ENCODE data around the gene SH2D5.
A peak's percentile ranks its signal among the peaks of the same experiment; 100 is the strongest.
"Not testable (repeated sequence)": the region's sequence is repeated elsewhere in the genome, so short reads cannot be mapped to it uniquely, and the experiment has no call there.

The SH2D5 gene

DNA sequence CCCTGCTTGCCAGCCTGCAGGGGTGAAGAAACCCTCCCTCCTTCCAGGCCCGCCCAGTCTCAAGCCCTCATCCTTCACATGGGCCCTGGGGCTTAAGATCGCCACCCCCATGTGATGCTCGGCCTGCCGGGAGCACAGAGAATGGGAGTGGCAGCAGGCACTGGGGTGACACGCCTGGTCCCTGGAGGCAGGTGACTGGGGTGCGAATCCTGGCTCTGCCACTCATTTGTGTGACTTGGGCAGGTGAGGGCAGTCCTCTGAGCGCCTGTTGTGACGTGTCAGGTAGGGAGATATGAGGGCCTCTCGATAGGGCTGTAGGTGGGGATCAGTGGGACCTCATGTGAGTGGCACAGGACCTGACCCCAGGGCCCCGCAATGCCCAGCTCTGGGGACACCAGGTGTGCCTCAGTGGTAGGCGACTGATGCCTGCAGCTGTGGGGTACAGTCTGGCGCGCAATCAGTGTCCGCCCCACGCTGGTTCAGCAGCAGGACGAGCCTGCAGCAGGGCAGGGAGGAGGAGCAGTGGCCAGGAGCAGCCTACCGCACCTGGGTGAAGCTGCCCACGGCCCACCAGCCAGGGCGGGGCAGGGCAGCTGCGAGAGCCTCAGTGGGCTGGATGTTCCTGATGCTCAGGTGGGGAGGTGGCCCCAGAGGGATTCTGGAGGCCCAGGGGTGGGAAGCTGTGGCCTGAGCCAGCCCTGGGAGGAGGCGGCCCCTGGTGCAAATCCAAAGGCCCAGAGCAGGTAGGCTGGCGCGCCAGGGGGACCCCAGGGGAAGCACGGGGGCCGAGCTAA lies 6.2 kb downstream of the SH2D5 start:
- Histone ChIP-seq H3K4me3 (ENCODE audit: low read length) (no peak overlapping the region), H3K27ac (ENCODE audit: low read depth, low read length) (no peak overlapping the region), H3K36me3 (ENCODE audit: control insufficient read depth, insufficient read depth, low read length) (no peaks in the 10 kb centered on the region), H3K27me3 (ENCODE audit: control insufficient read depth, insufficient read depth, low read length) (peaks cover 15% of the 10 kb centered on the region), H3K4me1 (ENCODE audit: control insufficient read depth, insufficient read depth, low read length) (no peaks in the 10 kb centered on the region), H3K9ac (ENCODE audit: low read length) (no peak overlapping the region)

DNA sequence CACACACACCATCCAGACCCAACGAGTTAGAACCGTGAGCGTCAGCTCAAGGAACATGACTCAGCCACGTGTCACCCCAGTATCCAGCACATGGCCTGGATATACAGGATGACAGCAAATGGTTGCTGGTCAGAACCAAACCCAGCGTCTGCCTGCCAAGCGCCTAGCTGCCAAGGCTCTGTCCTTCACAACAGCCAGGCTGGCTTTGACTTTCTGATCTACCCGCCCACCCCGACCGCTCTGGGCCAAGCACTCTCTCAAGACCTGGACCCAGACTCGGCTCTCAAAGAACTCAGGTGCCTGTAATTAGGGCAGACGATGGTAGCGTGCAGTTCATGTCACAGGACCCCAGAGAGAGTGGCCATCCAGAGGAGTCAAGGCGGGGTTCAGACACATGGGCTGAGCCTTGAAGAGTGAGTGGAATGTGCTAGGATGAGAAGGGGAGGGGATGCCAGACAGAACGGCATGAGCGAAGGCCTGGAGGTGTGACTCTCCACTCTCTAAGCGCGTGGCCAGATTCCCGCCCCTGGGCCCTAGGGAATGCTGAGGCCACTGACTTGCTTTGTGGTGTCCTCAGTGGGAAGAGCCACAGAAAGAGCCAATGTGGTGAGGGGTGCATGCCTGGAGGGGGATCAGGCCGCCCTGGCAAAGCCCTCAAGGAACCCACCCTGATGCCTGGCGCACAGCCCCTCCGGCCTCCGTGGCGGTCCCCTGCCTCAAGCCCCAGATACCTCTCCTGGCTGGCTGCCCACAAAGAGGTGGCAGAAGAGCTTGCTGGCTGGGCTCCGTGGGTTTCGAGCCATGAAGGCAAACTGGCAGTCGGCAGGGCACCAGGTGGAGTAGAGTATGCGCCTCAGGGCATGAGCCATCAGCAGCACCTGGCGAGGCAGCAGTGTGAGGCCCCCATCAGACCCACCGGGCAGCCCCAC lies 7.0 kb downstream of the SH2D5 start:
- H3K4me3 ChIP-seq (ENCODE audit: low read length): no peak overlapping the region
- H3K4me1 ChIP-seq (ENCODE audit: control insufficient read depth, insufficient read depth, low read length): no peaks in the 10 kb centered on the region
- H3K27me3 ChIP-seq (ENCODE audit: control insufficient read depth, insufficient read depth, low read length): peaks cover 7% of the 10 kb centered on the region
- H3K36me3 ChIP-seq (ENCODE audit: control insufficient read depth, insufficient read depth, low read length): no peaks in the 10 kb centered on the region
- no peak overlapping the region for H3K27ac ChIP-seq (ENCODE audit: low read depth, low read length)
- H3K9ac ChIP-seq (ENCODE audit: low read length): no peak overlapping the region

DNA sequence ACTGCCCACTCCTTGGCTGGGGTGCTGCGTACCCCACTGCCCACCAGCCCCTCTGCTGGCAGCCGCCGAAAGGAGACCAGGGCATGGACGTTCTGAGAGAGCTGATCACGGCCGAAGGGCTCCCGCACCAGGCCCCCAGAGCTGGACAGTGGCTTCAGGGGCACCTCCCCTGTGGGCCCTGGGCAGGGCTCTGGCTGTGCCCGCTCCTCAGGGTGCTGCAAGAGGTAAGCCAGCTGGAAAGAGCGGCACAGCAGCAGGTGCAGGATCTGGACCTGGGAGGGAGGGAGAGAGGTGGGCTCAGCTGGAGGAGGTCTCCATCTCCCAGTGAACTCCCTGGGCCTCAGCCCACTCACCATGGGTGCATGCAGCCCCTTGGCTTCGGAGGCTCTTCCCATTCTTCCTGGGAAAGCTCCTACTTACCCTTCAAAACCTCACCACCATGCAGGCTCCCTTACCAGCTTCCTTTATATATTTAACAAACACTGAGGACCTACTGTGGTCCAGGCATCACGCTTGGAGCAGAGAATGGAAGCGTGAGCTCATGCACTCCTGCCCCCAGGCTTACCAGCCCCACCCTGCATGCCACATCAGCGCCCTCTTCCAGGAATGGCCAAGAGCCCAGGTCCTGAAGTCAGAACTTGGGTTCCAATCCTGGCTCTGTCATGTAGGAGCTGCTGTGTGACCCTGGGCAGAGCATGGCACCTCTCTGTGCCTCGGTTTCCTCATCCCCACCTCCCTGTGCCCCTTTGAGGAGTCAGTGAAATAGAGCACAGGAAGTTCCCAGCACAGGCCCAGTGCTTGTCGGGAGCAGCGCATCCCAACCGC lies 7.9 kb downstream of the SH2D5 start:
- Histone ChIP-seq H3K4me3 (ENCODE audit: low read length) (no peak overlapping the region), H3K27ac (ENCODE audit: low read depth, low read length) (no peak overlapping the region), H3K9ac (ENCODE audit: low read length) (no peak overlapping the region), H3K27me3 (ENCODE audit: control insufficient read depth, insufficient read depth, low read length) (peaks cover 5% of the 10 kb centered on the region), H3K36me3 (ENCODE audit: control insufficient read depth, insufficient read depth, low read length) (no peaks in the 10 kb centered on the region), H3K4me1 (ENCODE audit: control insufficient read depth, insufficient read depth, low read length) (no peaks in the 10 kb centered on the region)

DNA sequence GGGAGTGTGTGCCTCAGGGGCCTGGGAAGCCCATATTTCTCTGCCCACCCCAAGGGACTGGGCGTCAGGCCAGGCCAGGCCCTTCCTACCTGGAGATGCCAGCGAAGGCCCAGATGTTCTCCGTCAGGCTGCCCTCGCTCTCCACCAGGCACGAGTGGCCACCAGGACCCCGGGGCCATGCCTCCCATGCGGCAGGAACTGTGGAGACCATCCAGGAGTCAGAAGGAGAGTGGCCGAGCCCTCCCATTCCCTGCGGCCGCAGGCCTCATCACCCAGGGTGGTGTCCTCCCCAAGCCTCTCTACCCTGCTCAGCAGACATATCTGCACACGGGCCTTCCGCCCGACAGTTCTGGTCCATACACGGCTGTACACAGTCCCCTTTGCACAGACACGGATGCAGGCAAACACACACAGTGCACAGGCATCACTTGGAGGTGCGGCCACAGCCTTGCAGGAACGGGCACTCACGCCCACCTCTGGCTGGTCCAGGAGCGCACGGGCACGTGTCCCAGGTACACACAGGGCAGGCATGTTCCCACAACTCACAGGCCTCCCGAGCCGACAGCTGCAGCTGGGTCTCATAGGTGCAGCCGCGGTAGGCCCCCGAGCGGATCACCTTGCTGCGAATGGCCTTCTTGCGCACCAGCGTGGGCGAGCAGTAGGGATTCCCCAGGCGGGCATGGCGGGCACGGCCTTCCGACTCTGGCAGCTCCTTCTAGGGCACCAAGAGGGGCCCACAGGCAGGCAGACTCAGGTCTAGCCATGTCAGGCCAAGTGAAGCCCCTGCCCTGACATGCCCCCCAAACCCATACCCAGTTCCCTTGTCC lies 8.8 kb downstream of the SH2D5 start:
- Histone ChIP-seq H3K36me3 (ENCODE audit: control insufficient read depth, insufficient read depth, low read length) (no peaks in the 10 kb centered on the region), H3K27ac (ENCODE audit: low read depth, low read length) (no peak overlapping the region), H3K27me3 (ENCODE audit: control insufficient read depth, insufficient read depth, low read length) (peaks cover 5% of the 10 kb centered on the region), H3K4me1 (ENCODE audit: control insufficient read depth, insufficient read depth, low read length) (no peaks in the 10 kb centered on the region), H3K9ac (ENCODE audit: low read length) (no peak overlapping the region), H3K4me3 (ENCODE audit: low read length) (no peak overlapping the region)

DNA sequence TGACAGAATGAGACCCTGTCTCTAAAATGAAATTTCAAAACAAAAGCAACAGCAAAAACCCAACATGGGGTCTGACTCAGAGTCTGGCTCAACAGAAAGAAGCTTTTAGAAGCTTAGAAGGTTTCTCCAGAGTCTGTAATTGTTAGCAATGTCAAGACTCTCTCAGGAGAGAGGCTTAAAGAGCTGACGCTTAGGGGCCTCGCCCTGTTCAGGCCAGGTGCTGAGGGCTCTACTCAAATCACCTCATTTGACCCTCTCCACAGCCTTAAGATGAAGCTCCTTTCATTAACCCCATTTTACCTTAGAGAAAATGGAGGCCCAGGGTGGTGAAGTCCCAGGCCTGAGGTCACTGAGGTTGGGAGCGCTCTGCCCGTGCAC lies 9.4 kb downstream of the SH2D5 start:
- no peak overlapping the region for H3K27ac ChIP-seq (ENCODE audit: low read depth, low read length)
- H3K36me3 ChIP-seq (ENCODE audit: control insufficient read depth, insufficient read depth, low read length): no peaks in the 10 kb centered on the region
- peaks cover 3% of the 10 kb centered on the region for H3K27me3 ChIP-seq (ENCODE audit: control insufficient read depth, insufficient read depth, low read length)
- H3K9ac ChIP-seq (ENCODE audit: low read length): no peak overlapping the region
- no peak overlapping the region for H3K4me3 ChIP-seq (ENCODE audit: low read length)
- no peaks in the 10 kb centered on the region for H3K4me1 ChIP-seq (ENCODE audit: control insufficient read depth, insufficient read depth, low read length)

DNA sequence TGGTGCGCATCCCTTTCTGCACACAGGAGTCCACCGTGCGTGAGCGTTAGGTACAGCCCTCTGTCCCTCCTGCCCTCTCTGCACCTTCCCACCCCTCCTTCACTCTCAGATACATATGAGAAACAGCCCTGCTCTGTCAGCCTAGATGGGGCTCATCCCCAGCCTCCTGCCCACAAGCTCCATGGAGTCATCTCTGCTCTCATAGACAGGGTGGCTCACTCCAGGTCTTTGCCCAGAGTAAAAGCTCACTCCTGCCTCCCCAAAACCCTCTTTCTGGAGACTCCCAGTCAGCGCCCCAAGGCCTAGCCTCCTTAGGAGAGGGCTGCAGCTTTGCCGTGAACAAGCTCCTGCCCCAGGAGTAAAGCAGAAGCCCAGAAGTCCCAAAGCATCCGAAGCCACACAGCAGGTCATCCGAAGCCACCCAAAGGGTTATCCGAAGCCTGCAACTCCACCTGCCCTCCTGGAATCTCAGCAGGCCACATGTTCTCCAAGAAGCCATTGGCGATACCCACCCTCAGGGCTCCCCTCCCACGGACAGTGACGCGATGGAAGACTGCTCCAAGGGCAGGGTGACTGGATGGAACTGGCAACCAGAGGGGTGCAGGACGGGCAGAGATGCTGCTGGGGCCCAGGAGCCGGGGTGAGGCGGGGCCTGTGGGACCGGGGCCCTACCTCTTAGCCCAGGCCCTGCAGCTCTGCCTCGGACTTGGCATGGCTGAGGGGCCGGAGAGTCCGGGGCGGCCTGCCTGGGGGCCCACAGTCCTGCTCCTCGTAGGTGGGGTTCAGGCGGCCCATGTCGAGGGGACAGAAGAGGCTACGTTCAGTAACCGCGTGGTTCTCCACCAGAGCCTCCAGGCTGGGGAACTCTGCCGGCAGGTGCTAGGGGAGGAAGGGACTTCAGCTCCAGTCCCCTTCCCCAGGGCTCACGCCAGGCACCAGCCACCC lies 11.1 kb downstream of the SH2D5 start:
- H3K36me3 ChIP-seq (ENCODE audit: control insufficient read depth, insufficient read depth, low read length): no peaks in the 10 kb centered on the region
- no peak overlapping the region for H3K9ac ChIP-seq (ENCODE audit: low read length)
- H3K4me1 ChIP-seq (ENCODE audit: control insufficient read depth, insufficient read depth, low read length): no peaks in the 10 kb centered on the region
- H3K4me3 ChIP-seq (ENCODE audit: low read length): no peak overlapping the region
- H3K27ac ChIP-seq (ENCODE audit: low read depth, low read length): no peak overlapping the region
- peaks cover 4% of the 10 kb centered on the region for H3K27me3 ChIP-seq (ENCODE audit: control insufficient read depth, insufficient read depth, low read length)

DNA sequence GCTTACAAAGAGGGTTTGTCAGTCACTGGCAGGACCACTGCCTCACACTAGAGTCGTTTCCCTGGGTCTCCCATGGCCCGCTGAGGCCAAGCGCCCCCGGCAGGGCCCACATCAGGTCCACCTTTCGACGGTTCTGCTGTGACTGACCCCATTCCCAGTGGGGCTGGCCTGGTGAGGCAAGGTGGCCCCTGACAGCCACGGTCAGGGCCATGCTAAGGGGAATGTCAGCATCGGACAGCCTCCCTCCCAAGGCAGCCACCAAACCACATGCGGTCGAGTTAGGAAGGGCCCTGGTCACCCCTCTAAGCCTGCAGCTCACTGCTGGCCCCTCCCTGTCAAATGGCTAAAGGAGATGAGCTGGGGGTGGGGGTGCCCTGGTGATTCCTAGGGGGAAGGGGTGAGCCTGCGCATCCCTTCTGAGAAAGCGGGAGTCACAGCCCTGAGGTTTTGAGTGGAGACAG lies 11.8 kb downstream of the SH2D5 start:
- Histone ChIP-seq H3K9ac (ENCODE audit: low read length) (no peak overlapping the region), H3K27me3 (ENCODE audit: control insufficient read depth, insufficient read depth, low read length) (peaks cover 7% of the 10 kb centered on the region), H3K27ac (ENCODE audit: low read depth, low read length) (no peak overlapping the region), H3K4me1 (ENCODE audit: control insufficient read depth, insufficient read depth, low read length) (no peaks in the 10 kb centered on the region), H3K36me3 (ENCODE audit: control insufficient read depth, insufficient read depth, low read length) (no peaks in the 10 kb centered on the region), H3K4me3 (ENCODE audit: low read length) (no peak overlapping the region)

DNA sequence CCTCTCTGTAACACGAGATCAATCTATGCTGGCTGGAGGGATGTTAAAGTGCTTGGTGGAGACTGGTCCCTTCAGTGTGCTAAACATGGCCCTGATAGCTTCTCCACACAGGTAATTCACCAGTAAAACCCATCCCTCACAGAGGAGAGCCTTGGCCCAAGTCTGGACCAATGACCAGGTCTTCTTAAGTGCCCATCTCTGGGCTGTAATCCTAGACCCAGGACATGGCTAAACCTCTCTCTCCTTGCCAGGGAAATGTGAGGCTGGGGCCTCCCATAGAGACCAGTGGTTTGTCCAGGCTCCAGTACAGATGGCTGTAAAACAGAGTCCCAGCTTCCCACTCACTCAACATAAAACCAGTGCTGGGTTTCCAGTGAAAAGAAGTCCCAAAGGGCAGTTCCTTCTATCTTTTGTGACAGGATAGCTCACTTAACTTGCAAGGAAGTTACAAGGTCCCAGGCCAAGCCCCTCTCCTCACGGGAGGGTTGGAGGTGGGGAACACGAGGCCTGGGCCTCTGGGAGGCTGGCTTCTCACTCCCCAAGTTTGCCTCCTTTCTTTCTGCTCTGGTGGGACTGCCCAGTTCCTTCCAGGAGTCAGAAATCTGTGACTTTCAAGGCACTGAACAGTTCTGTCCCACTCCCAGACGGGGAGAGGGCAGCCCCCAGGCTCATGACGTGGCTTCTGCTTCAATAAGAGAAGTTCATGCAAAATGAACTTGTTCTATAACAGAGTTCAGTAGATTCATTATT lies 12.5 kb downstream of the SH2D5 start:
- no peak overlapping the region for H3K27ac ChIP-seq (ENCODE audit: low read depth, low read length)
- H3K9ac ChIP-seq (ENCODE audit: low read length): no peak overlapping the region
- no peaks in the 10 kb centered on the region for H3K36me3 ChIP-seq (ENCODE audit: control insufficient read depth, insufficient read depth, low read length)
- H3K4me1 ChIP-seq (ENCODE audit: control insufficient read depth, insufficient read depth, low read length): no peaks in the 10 kb centered on the region
- H3K4me3 ChIP-seq (ENCODE audit: low read length): no peak overlapping the region
- peaks cover 7% of the 10 kb centered on the region for H3K27me3 ChIP-seq (ENCODE audit: control insufficient read depth, insufficient read depth, low read length)

DNA sequence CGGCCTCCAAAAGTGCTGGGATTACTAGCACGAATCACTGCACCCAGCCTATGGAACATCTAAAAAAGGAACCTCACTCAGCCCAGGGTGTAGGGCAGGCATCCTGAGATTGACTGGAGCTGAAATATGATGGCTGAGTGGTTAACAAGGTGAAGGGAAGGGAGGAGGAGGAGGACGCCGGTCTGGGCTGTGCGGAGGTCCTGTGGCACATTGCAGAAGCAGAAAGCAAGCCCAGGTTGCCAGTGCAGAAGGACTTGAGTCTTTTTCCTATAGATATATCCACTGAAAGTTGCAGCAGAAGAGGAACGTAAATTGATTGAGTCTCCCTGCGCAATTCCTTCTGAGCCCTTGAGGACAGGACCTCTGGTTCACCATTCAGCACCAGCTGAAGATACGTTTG lies 13.2 kb downstream of the SH2D5 start:
- no peak overlapping the region for H3K4me3 ChIP-seq (ENCODE audit: low read length)
- no peak overlapping the region for H3K27ac ChIP-seq (ENCODE audit: low read depth, low read length)
- no peaks in the 10 kb centered on the region for H3K36me3 ChIP-seq (ENCODE audit: control insufficient read depth, insufficient read depth, low read length)
- no peak overlapping the region for H3K9ac ChIP-seq (ENCODE audit: low read length)
- H3K27me3 ChIP-seq (ENCODE audit: control insufficient read depth, insufficient read depth, low read length): peaks cover 7% of the 10 kb centered on the region
- H3K4me1 ChIP-seq (ENCODE audit: control insufficient read depth, insufficient read depth, low read length): no peaks in the 10 kb centered on the region

DNA sequence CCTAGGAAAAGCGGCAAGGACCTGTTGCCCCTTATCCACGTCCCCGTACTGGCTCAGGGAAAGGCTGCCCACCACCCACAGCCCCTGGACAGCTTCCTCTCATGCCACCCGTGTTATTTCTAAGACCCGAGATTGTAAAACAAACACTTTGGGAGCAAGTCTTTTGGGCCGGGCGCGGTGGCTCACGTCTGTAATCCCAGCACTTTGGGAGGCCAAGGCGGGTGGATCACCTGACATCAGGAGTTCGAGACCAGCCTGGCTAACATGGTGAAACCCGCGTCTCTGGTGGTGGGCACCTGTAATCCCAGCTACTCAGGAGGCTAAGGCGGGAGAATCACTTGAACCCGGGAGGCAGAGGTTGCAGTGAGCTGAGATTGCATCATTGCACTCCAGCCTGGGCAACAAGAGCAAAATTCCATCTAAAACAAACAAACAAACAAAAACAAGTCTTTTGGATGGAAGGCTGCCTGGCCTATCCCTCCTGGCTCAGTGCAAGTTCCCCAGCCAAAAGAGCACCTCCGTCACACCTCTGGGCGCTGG lies 14.1 kb downstream of the SH2D5 start:
- H3K27me3 ChIP-seq (ENCODE audit: control insufficient read depth, insufficient read depth, low read length); H3K4me1 ChIP-seq (ENCODE audit: control insufficient read depth, insufficient read depth, low read length); H3K27ac ChIP-seq (ENCODE audit: low read depth, low read length); H3K36me3 ChIP-seq (ENCODE audit: control insufficient read depth, insufficient read depth, low read length); H3K9ac ChIP-seq (ENCODE audit: low read length): not testable (repeated sequence)
- H3K4me3 ChIP-seq (ENCODE audit: low read length): peak overlapping the region; percentile 54

Data from rectal smooth muscle tissue (tissue), 1 donor.